RWPE1 (cell line): ENCODE data around the gene HRH3.

Experiments
- CTCF ChIA-PET: fragments of 350-600 bp; sonication (Branson Sonifier 250); formaldehyde crosslinking; extraction: SDS; loops from one replicate; lab custom pipeline; 2021; lab: Yijun Ruan, JAX
- POLR2A ChIA-PET: fragments of 400-600 bp; formaldehyde crosslinking; extraction: SDS; loops from one replicate; lab custom pipeline; 2020; ENCODE audit warnings: antibody characterized with exemption; ENCODE audit not compliant: low non-redundant PET; lab: Yijun Ruan, JAX
- DNase-seq: peaks from one replicate; pipeline ENCODE4 v3.0.0; 2012; ENCODE audit warnings: low spot score
- H3K27ac ChIP-seq: fragments of 450-650 bp; 2 replicates; pipeline ENCODE4 v1.5.1; 2017
- TF ChIP-seq, protein P1 (sequence below): fragments of 450-650 bp; conservative IDR thresholded peaks from 2 replicates; pipeline ENCODE4 v1.5.1; 2017; ENCODE audit warnings: low read depth, mild to moderate bottlenecking

Gene HRH3

DNA sequence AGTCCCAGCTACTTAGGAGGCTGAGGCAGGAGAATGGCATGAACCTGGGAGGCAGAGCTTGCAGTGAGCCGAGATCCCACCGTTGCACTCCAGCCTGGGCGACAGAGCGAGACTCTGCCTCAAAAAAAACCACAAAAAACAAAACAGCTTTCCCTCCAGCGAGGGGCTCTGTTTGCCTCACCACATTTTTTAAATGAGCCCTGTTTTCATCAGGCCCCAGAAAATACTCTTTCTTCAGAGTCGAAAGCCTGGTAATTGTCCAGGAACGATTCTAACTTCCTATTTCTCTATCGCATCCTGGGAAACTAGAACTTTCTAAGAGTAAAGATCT, 25.0 kb downstream of the HRH3 start:
- CTCF ChIA-PET = interaction anchor here (0.6 kb wide), 2 partner anchors 23 to 75 kb away, joined by 3 to 6 read pairs; no protein-coding TSS in a partner anchor
- TF ChIP-seq, protein P1, sequence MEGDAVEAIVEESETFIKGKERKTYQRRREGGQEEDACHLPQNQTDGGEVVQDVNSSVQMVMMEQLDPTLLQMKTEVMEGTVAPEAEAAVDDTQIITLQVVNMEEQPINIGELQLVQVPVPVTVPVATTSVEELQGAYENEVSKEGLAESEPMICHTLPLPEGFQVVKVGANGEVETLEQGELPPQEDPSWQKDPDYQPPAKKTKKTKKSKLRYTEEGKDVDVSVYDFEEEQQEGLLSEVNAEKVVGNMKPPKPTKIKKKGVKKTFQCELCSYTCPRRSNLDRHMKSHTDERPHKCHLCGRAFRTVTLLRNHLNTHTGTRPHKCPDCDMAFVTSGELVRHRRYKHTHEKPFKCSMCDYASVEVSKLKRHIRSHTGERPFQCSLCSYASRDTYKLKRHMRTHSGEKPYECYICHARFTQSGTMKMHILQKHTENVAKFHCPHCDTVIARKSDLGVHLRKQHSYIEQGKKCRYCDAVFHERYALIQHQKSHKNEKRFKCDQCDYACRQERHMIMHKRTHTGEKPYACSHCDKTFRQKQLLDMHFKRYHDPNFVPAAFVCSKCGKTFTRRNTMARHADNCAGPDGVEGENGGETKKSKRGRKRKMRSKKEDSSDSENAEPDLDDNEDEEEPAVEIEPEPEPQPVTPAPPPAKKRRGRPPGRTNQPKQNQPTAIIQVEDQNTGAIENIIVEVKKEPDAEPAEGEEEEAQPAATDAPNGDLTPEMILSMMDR = no peak
- no peak for DNase-seq
- H3K27ac ChIP-seq = peak overlapping the region; percentile 13
- POLR2A ChIA-PET = no interaction called here

DNA sequence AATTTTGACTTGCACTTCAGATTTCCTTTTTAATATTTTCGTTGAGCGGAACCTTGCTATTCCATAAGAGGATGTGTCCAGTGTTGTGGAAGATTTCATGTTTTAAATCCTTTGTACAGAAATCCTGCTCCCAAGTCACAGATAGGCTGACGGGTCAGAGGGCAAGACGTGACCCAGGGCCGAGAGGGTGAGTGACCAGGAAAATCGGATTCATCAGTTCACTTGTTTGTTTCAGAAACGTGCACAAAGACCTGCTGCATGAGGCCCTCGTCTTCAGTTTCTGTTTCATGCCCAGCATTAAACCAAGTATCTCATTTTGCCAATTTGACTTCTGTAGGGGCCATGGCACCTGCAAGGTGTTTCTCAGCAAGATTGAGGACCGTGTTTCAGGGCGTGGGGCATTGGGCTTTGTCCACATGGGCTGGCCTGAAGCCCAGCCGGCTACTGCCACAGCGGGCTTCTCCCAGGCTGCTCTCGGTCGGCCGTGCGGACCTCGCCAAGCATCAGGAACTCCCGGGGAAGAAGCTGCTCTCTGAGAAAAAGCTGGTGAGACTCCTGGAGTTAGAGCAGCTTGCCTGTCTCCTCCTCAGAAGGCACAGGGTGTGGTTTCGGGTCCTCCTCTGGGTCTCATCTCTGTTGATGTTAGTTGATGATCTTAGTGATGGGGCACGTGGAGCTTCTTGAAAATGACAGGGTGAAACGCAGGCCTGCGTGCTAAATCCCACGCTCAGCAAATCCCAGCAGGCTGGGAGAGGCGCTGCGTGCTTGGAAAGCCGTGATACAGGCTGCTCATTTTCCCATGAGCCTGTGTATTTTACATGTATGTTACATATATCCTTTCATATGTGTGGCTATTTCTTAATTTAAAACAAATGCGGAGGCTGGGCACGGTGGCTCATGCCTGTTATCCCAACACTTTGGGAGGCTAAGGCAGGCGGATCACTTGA, 26.7 kb downstream of the HRH3 start:
- CTCF ChIA-PET = no interaction called here
- POLR2A ChIA-PET = no interaction called here
- H3K27ac ChIP-seq = peak overlapping the region; percentile 5; the same call in 1 of the 2 replicates
- TF ChIP-seq, protein P1 = no peak
- no peak for DNase-seq

DNA sequence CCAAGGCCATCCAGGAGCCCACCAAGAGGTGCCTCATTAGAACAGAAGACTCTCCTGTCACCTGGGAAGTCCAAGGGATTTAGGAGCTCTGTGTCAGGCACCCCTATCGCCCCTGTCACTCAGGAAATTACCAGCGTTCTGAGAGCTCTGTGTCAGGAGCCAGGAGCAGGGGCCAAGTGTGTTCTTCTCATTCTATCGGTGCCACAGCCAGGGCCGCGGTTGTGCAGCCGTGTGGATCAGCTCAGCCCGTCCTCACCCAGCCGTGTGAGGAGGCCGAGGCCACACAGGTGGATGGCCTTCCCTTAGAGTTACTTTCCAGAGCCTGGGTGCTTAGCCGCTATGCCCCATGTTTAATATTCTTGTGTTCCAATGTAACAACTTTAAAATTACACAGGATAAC, 27.4 kb downstream of the HRH3 start:
- POLR2A ChIA-PET = no interaction called here
- peak overlapping the region; percentile 26 for H3K27ac ChIP-seq
- no peak for DNase-seq
- CTCF ChIA-PET = no interaction called here
- TF ChIP-seq, protein P1 = no peak

DNA sequence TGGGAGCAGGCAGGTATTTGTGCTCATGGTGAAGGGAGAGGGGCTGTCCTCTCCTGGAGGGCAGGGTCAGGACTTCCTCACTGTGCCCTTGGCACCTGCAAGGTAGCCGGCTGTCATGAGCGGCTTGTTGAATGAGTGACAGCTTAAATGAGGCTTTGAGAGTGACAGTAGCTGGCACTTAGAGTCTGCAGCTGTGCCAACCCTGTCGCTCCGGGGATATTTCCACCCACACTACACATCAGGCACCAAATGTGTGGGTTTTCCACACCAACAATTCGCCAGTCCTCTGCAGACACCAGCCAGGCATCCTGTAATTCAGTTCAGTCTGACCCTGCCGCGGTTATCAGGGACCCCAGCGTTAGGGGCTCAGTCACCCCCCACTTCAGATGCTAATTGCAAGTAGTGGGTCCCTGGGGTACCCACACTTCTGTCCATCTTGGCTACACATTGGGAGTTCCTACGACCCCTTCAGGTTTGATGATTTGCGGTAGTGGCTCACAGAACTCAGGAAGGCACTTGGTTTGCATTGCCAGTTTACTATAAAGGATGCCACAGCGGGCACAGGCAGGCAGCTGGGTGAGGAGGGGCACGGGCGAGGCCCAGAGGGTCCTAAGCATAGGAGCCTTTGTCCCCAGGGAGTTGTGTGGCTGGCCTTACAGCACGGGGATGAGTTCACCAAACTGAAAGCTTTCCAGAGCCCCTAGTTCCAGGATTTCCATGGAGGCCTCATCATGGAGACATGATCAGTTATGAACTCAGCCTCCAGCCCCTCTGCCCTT, 28.1 kb downstream of the HRH3 start:
- POLR2A ChIA-PET = no interaction called here
- DNase-seq = no peak
- CTCF ChIA-PET = no interaction called here
- TF ChIP-seq, protein P1 = no peak
- H3K27ac ChIP-seq = peak overlapping the region; percentile 26

DNA sequence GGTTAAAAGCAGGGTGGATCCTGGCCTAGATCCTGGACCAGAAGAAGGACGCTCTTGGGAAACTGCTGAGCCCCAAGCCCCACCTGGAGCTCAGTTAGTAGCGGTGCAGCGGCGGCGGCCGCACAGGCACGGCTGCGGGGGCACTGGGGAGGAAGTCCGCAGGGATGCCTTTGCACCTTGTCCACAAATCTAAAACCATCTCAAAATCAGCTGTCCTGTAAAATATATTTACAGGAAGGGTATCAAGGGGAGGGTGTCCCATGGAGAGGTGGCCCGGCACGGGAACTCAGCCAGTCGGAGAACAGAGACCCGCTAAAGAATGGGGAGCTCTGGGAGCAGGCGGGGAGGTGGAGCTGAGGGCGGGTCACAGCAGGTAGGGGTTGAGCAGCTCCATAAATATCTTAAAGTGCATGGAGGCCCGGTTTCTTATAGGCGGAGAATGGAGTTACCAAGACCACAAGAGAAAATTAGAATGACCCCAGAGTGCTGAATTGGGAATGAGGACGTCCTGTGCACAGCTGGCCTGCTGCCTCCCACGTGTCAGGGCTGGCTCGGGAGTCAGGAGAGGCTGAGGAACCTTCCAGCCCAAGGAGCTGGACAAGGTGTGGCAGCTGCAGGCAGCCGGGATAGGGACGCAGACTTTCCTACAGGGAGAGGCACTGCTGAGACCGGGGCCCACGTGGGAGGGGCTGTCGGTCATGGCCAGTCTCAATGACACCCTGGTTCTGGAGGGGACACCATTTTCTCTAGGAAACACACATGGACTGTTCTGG, 29.3 kb downstream of the HRH3 start:
- H3K27ac ChIP-seq = peak overlapping the region; percentile 26
- TF ChIP-seq, protein P1 = no peak
- POLR2A ChIA-PET = interaction anchor here (0.5 kb wide), 1 partner anchor 101 kb away, joined by 3 read pairs; no protein-coding TSS in a partner anchor

More for the DNA sequence above, 29.3 kb downstream of the HRH3 start:
- CTCF ChIA-PET = interaction anchor here (0.7 kb wide), 1 partner anchor 18 kb away, joined by 3 read pairs; no protein-coding TSS in a partner anchor
- no peak for DNase-seq
